CD14-positive monocyte (primary cell): ENCODE measurements around the gene NPAS3. TPM values are rescaled to one million over a fixed set of nuclear protein-coding genes. Genes with fewer than 3 reads are reported as not detected.

Experiments used
- DNase-seq, 3 donors: peaks; one replicate each; pipeline ENCODE4 v3.0.0-alpha.2; 2011 to 2022
- H2AFZ ChIP-seq: 2 replicates; pipeline ENCODE4 v1.6.0; 2012; ENCODE audit warnings: mild to moderate bottlenecking, low read depth, low read length, inconsistent platforms; ENCODE audit not compliant: insufficient read depth, poor library complexity, severe bottlenecking
- H3K27ac ChIP-seq, 2 donors: 1 replicate in 1 of 2; 2 replicates in 1 of 2; pipeline ENCODE4 v1.5.1; 2012 to 2013; ENCODE audit warnings: low read length in 2 of 2, control low read depth in 1 of 2, inconsistent platforms in 1 of 2, low read depth in 1 of 2, mild to moderate bottlenecking in 1 of 2
- H3K27me3 ChIP-seq, 2 donors: one replicate each; pipeline versions ENCODE4 v1.6.0 to v1.6.1; 2011 to 2013; ENCODE audit warnings: low read length in 2 of 2; ENCODE audit not compliant: control insufficient read depth in 2 of 2, insufficient read depth in 2 of 2
- H3K36me3 ChIP-seq, 2 donors: replicated peaks in 1 of 2; 1 replicate in 1 of 2; 2 replicates in 1 of 2; pipeline versions ENCODE4 v1.5.1 to v1.6.1; 2012 to 2013; ENCODE audit warnings: low read length in 2 of 2, control low read depth in 1 of 2, inconsistent platforms in 1 of 2, mild to moderate bottlenecking in 1 of 2; ENCODE audit not compliant: insufficient read depth in 2 of 2, control insufficient read depth in 1 of 2
- H3K4me1 ChIP-seq, 2 donors: 1 replicate in 1 of 2; 2 replicates in 1 of 2; pipeline versions ENCODE4 v1.5.1 to v1.6.1; 2012 to 2013; ENCODE audit warnings: low read length in 2 of 2, control low read depth in 1 of 2, inconsistent platforms in 1 of 2, mild to moderate bottlenecking in 1 of 2, moderate library complexity in 1 of 2; ENCODE audit not compliant: insufficient read depth in 2 of 2, control insufficient read depth in 1 of 2
- H3K4me2 ChIP-seq: replicated peaks from 2 replicates; pipeline ENCODE3; 2012; ENCODE audit warnings: low read length, moderate library complexity, mild to moderate bottlenecking; ENCODE audit not compliant: poor library complexity, severe bottlenecking; ENCODE audit errors: extremely low read depth
- H3K4me3 ChIP-seq, 3 experiments: fragments of 200-600 bp in 1 of 3; sonication (generic) in 1 of 3; replicated peaks in 1 of 3; 1 replicate in 2 of 3; 2 replicates in 1 of 3; pipeline ENCODE4 v1.5.1; 2011 to 2013; ENCODE audit warnings: low read length in 3 of 3, mild to moderate bottlenecking in 3 of 3, control low read depth in 2 of 3, low read depth in 2 of 3, inconsistent platforms in 1 of 3, moderate library complexity in 1 of 3
- H3K79me2 ChIP-seq: 2 replicates; pipeline ENCODE4 v1.6.0; 2012; ENCODE audit warnings: mild to moderate bottlenecking, control low read depth, inconsistent platforms, low read length, moderate library complexity; ENCODE audit not compliant: insufficient read depth
- H3K9ac ChIP-seq: 2 replicates; pipeline ENCODE4 v1.6.0; 2017; ENCODE audit warnings: low read length, mild to moderate bottlenecking; ENCODE audit not compliant: insufficient read depth, poor library complexity, severe bottlenecking
- H3K9me3 ChIP-seq, 2 donors: replicated peaks in 1 of 2; 1 replicate in 1 of 2; 2 replicates in 1 of 2; pipeline versions ENCODE4 v1.5.1 to v1.6.1; 2012 to 2013; ENCODE audit warnings: low read length in 2 of 2, control low read depth in 1 of 2; ENCODE audit not compliant: control insufficient read depth in 1 of 2, insufficient read depth in 1 of 2
- H4K20me1 ChIP-seq: 2 replicates; pipeline ENCODE4 v1.6.0; 2012; ENCODE audit warnings: mild to moderate bottlenecking, low read length, control low read depth, moderate library complexity; ENCODE audit not compliant: insufficient read depth
- H3K27ac Mint-ChIP-seq, 7 donors: one replicate each; pipeline ENCODE4 v1.8.0; 2020; ENCODE audit warnings: mild to moderate bottlenecking in 7 of 7, mixed read lengths in 7 of 7, moderate library complexity in 6 of 7, inconsistent platforms in 2 of 7
- H3K27me3 Mint-ChIP-seq, 3 donors: one replicate each; pipeline ENCODE4 v1.8.0; 2021 to 2022; ENCODE audit warnings: low read depth in 3 of 3, mild to moderate bottlenecking in 3 of 3, mixed read lengths in 3 of 3, moderate library complexity in 3 of 3, inconsistent platforms in 1 of 3
- H3K36me3 Mint-ChIP-seq, 2 donors: one replicate each; pipeline ENCODE4 v1.8.0; 2020; ENCODE audit warnings: mixed read lengths in 2 of 2, inconsistent platforms in 1 of 2, mild to moderate bottlenecking in 1 of 2
- H3K4me1 Mint-ChIP-seq: one replicate; pipeline ENCODE4 v1.8.0; 2020; ENCODE audit warnings: mild to moderate bottlenecking, mixed read lengths
- H3K4me3 Mint-ChIP-seq, 2 donors: one replicate each; pipeline ENCODE4 v1.8.0; 2020; ENCODE audit warnings: mild to moderate bottlenecking in 2 of 2, mixed read lengths in 2 of 2, moderate library complexity in 1 of 2
- H3K9me3 Mint-ChIP-seq, 7 donors: one replicate each; pipeline ENCODE4 v1.8.0; 2020 to 2022; ENCODE audit warnings: mixed read lengths in 7 of 7, mild to moderate bottlenecking in 6 of 7, moderate library complexity in 6 of 7, inconsistent platforms in 2 of 7
- WGBS: methylation state at CpG from one replicate; pipeline ENCODE4 v1.1.5; 2013; ENCODE audit warnings: missing lambda C conversion rate; ENCODE audit not compliant: insufficient coverage; 5-methylcytosine and 5-hydroxymethylcytosine counted together
- intact Hi-C, 2 donors: fragments of 100-400 bp; cut with micrococcal nuclease; formaldehyde crosslinking; loops; one replicate each; pipeline versions ENCODE4 v1.15.0 to v1.15.1; 2023
- polyA plus RNA-seq, 3 donors: library from polyadenylated mRNA; depleted of rRNA in 1 of 3; unstranded in 2 of 3; stranded (reverse) in 1 of 3; fragments of 300-500 nt in 2 of 3; fragments of >200 nt in 1 of 3; fragmentation: Illumina TruSeq in 2 of 3; gene quantifications; 1 replicate in 2 of 3; 2 replicates in 1 of 3; pipeline ENCODE4 v1.2.3, GENCODE V29; 2012 to 2021
- TF ChIP-seq, protein P1 (sequence below): fragments of 200-600 bp; IDR thresholded peaks from one replicate; pipeline ENCODE4 v1.8.0; 2022; ENCODE audit warnings: antibody characterized with exemption, mild to moderate bottlenecking

The NPAS3 gene
- polyA plus RNA-seq, 3 donors: not detected

DNA sequence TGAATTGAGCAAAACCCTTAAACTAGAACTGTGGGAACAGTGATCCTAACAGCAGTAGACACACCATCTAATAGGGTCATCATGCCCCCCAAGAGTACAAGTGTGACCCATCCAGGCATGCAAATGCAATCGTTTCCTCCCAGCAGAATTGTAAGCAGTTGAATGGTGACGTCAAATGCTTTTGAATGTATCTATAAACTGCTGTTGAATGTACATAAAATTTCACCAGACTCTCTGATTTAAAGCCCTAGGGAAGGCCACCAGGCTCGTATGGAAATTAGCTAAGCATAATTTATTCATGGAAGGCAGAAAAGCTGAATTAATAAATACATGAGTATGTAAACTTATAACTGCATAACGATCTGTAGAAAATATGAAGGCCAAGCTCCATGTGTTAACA is 529.3 kb downstream of the NPAS3 start:
- H3K4me1 Mint-ChIP-seq: no peaks in the 10 kb centered on the region
- Histone ChIP-seq H3K4me3 (no peak overlapping the region), H3K27ac (no peak overlapping the region), H3K79me2 (no peaks in the 10 kb centered on the region), H3K36me3 (no peaks in the 10 kb centered on the region), H3K4me1 (no peaks in the 10 kb centered on the region), H2AFZ (no peak overlapping the region), H3K4me2 (no peak overlapping the region), H4K20me1 (no peaks in the 10 kb centered on the region), H3K27me3 (no peaks in the 10 kb centered on the region), H3K9me3 (no peaks in the 10 kb centered on the region), H3K9ac (no peak overlapping the region)
- TF ChIP-seq, protein P1, sequence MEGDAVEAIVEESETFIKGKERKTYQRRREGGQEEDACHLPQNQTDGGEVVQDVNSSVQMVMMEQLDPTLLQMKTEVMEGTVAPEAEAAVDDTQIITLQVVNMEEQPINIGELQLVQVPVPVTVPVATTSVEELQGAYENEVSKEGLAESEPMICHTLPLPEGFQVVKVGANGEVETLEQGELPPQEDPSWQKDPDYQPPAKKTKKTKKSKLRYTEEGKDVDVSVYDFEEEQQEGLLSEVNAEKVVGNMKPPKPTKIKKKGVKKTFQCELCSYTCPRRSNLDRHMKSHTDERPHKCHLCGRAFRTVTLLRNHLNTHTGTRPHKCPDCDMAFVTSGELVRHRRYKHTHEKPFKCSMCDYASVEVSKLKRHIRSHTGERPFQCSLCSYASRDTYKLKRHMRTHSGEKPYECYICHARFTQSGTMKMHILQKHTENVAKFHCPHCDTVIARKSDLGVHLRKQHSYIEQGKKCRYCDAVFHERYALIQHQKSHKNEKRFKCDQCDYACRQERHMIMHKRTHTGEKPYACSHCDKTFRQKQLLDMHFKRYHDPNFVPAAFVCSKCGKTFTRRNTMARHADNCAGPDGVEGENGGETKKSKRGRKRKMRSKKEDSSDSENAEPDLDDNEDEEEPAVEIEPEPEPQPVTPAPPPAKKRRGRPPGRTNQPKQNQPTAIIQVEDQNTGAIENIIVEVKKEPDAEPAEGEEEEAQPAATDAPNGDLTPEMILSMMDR: no peak
- intact Hi-C loops: no loop called here
- H3K27ac Mint-ChIP-seq: no peak overlapping the region
- peaks cover 0 to 2% (median 0%) of the 10 kb centered on the region in 7 donors for H3K9me3 Mint-ChIP-seq
- H3K4me3 Mint-ChIP-seq: no peak overlapping the region
- no peak for DNase-seq
- H3K36me3 Mint-ChIP-seq: no peaks in the 10 kb centered on the region
- WGBS: no CpG with 5 or more reads among the region's 4 CpGs
- H3K27me3 Mint-ChIP-seq: peaks cover 0 to 2% (median 0%) of the 10 kb centered on the region in 3 donors

DNA sequence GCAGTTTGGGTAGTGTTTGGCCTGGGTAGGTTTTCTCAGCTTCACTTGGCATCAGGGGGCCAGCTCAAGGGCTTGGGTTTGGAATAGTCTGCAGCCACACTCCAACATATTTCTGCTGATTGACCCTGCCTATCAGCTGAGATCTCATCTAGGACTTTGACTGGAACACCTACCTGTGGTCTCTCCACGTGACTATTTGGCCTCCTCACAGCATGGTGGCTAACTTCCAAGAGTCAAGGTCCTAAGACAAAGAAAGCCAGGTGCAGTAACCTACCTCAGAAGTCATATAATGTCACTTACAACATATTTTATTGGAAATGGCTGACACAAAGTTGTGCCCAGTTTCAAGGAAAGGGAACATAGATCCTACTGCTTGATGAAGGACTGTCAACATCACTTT is 531.2 kb downstream of the NPAS3 start:
- no peaks in the 10 kb centered on the region for H3K79me2 ChIP-seq
- no peak overlapping the region for H2AFZ ChIP-seq
- no peaks in the 10 kb centered on the region for H3K36me3 ChIP-seq
- TF ChIP-seq, protein P1: no peak
- H3K36me3 Mint-ChIP-seq: no peaks in the 10 kb centered on the region
- H3K4me1 Mint-ChIP-seq: no peaks in the 10 kb centered on the region
- no peak overlapping the region for H3K27ac Mint-ChIP-seq
- peaks cover 0 to 2% (median 0%) of the 10 kb centered on the region in 7 donors for H3K9me3 Mint-ChIP-seq
- no peaks in the 10 kb centered on the region for H4K20me1 ChIP-seq
- H3K4me3 ChIP-seq: no peak overlapping the region
- 67% methylated on average over 1 of the region's 1 CpG for WGBS
- no peaks in the 10 kb centered on the region for H3K9me3 ChIP-seq
- H3K27me3 ChIP-seq: no peaks in the 10 kb centered on the region
- peaks cover 0 to 2% (median 0%) of the 10 kb centered on the region in 3 donors for H3K27me3 Mint-ChIP-seq
- H3K27ac ChIP-seq: no peak overlapping the region
- intact Hi-C loops: no loop called here
- no peak for DNase-seq
- H3K4me3 Mint-ChIP-seq: no peak overlapping the region
- no peak overlapping the region for H3K9ac ChIP-seq
- H3K4me2 ChIP-seq: no peak overlapping the region
- no peaks in the 10 kb centered on the region for H3K4me1 ChIP-seq
